ENCODE results near the gene RBSN.

- TF ChIP-seq POLR2AphosphoS5 (IDR thresholded peaks at IDR 0.05; ENCODE audit: low read depth) (no peak), EZH2 (IDR thresholded peaks at IDR 0.05; ENCODE audit: low read depth, unreplicated experiment) (no peak), CTCF (conservative IDR thresholded peaks at IDR 0.05; ENCODE audit: low read depth in 2 of 2) (no peak), ZNF331 (CRISPR knock-in tag; IDR thresholded peaks at IDR 0.05; ENCODE audit: low read depth) (no peak), JUNB (IDR thresholded peaks at IDR 0.05; ENCODE audit: unreplicated experiment) (no peak), STAT1 (IDR thresholded peaks at IDR 0.05; ENCODE audit: unreplicated experiment) (no peak)
Observed at GRCh38 chr3:15096046-15096445, 2.9 kb downstream of the RBSN start.

Data from GM23338 (cell line).